Mammary epithelial cell (primary cell): Measurements from ENCODE around the gene LRRC70.

Source experiments
- CTCF ChIP-seq, 2 donors: IDR thresholded peaks in 1 of 2; conservative IDR thresholded peaks in 1 of 2; 2 replicates each; pipeline ENCODE4 v1.5.1; 2011 to 2012; ENCODE audit warnings: inconsistent platforms in 2 of 2, low read length in 2 of 2, mild to moderate bottlenecking in 2 of 2, control low read depth in 1 of 2, low read depth in 1 of 2; ENCODE audit not compliant: insufficient read depth in 1 of 2; ENCODE audit errors: extremely low read depth in 1 of 2
- EZH2 ChIP-seq: IDR thresholded peaks from 2 replicates; pipeline ENCODE4 v1.6.1; 2012; ENCODE audit warnings: low read length, inconsistent platforms, borderline replicate concordance

GRCh38 chr5:62621280-62621679, 42.7 kb downstream of the LRRC70 start:
- TF ChIP-seq CTCF (conservative IDR thresholded peaks at IDR 0.05 in 1 of 2, IDR thresholded peaks at IDR 0.05 in 1 of 2; ENCODE audit: extremely low read depth in 1 of 2, insufficient read depth in 1 of 2, low read depth in 1 of 2, low read length in 2 of 2) (no peak), EZH2 (no peak)
